Aorta (tissue), 5 donors: Measurements from ENCODE around the gene PSPN. TPM values are rescaled to one million over a fixed set of nuclear protein-coding genes. Genes with fewer than 3 reads are reported as not detected.
"Not testable (repeated sequence)": the region's sequence is repeated elsewhere in the genome, so short reads cannot be mapped to it uniquely, and the experiment has no call there.

ENCODE experiments used
- ATAC-seq: fragments of 200-7000 bp; cut with Tn5 transposase; one replicate; pipeline ENCODE4 v1.9.1; 2022; ENCODE audit warnings: moderate library complexity; ENCODE audit not compliant: low FRiP score
- DNase-seq, 2 donors: peaks; one replicate each; pipeline ENCODE4 v3.0.0-alpha.2; 2020
- H3K27ac ChIP-seq, 2 donors: one replicate each; pipeline ENCODE4 v1.5.1; 2013; ENCODE audit warnings: low read length in 2 of 2, mild to moderate bottlenecking in 2 of 2, moderate library complexity in 2 of 2, control low read depth in 1 of 2, inconsistent platforms in 1 of 2, low read depth in 1 of 2
- H3K27me3 ChIP-seq, 2 donors: one replicate each; pipeline ENCODE4 v1.6.1; 2013; ENCODE audit warnings: control low read depth in 1 of 2, low read length in 1 of 2, mild to moderate bottlenecking in 1 of 2, moderate library complexity in 1 of 2; ENCODE audit not compliant: insufficient read depth in 2 of 2, control insufficient read depth in 1 of 2
- H3K36me3 ChIP-seq, 2 donors: one replicate each; pipeline ENCODE4 v1.6.1; 2013; ENCODE audit warnings: control low read depth in 1 of 2, low read length in 1 of 2, mild to moderate bottlenecking in 1 of 2; ENCODE audit not compliant: insufficient read depth in 2 of 2, control insufficient read depth in 1 of 2
- H3K4me1 ChIP-seq, 2 donors: one replicate each; pipeline ENCODE4 v1.6.1; 2013; ENCODE audit warnings: low read length in 2 of 2, control low read depth in 1 of 2, mild to moderate bottlenecking in 1 of 2, moderate library complexity in 1 of 2; ENCODE audit not compliant: insufficient read depth in 2 of 2, control insufficient read depth in 1 of 2
- H3K4me3 ChIP-seq, 2 donors: one replicate each; pipeline ENCODE4 v1.5.1; 2013; ENCODE audit warnings: low read length in 2 of 2, control low read depth in 1 of 2, mild to moderate bottlenecking in 1 of 2
- H3K9me3 ChIP-seq: one replicate; pipeline ENCODE4 v1.6.1; 2013; ENCODE audit warnings: mild to moderate bottlenecking, low read length; ENCODE audit not compliant: control insufficient read depth
- WGBS, 2 donors: extraction: QIAGEN DNeasy Blood & Tissue Kit; methylation state at CpG; one replicate each; pipeline ENCODE4 v1.1.7; 2013; 5-methylcytosine and 5-hydroxymethylcytosine counted together
- intact Hi-C, 2 donors: fragments of 100-400 bp; cut with DNase I; formaldehyde crosslinking; loops; one replicate each; pipeline versions ENCODE4 v1.14.2 to v1.15.0; 2022
- polyA plus RNA-seq, 2 donors: library from polyadenylated mRNA; stranded (reverse); fragments of 200-250 nt; gene quantifications; one replicate each; pipeline ENCODE4 v1.2.3, GENCODE V29; 2013
- total RNA-seq, 2 donors: library from RNA; stranded (reverse); fragmentation: NEBNext Ultra II Directional; extraction: Animal tissue kit (Norgen Biotek cat#: 25700); gene quantifications; one replicate each; pipeline ENCODE4 v1.2.1, GENCODE V29; 2021
- donor health status: healthy with polysubstance abuse.
- donor health status: Bipolar disorder and iron deficiency.
- donor health status: DM: no; HTN: no; CAD: no.
- donor health status: DM: no; HTN: no; CAD: no.
- donor health status: DM: yes; HTN: yes; CAD: no.

Gene PSPN
- total and polyA plus RNA-seq, 4 donors, result 0.95 to 2.2 (median 1.1) TPM

DNA sequence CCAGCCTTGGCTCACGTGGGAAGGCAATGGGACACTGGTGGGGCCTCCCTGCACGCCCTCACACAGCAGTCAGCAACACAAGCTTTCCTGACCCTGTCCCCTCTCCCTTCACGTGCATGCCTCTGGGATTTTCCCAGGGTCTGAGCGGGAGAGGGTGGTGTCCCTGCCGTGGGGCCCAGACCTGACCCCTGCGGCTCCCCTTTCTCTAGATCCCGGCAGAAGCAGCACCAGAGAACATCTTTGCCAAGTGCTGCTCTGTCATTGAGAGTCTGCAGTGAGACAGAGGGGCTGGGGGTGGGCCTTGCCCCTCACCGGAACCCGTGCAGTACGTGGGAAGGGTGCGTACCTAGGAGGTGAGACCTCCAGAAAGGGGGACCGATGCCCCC, 36.3 kb upstream of the PSPN start:
- no peaks in the 10 kb centered on the region for H3K27me3 ChIP-seq
- DNase-seq (no peak), ATAC-seq (peak; percentile 22)
- no peak overlapping the region for H3K4me3 ChIP-seq
- no peaks in the 10 kb centered on the region for H3K4me1 ChIP-seq
- peaks cover 0 to 15% of the 10 kb centered on the region in 2 donors for H3K36me3 ChIP-seq
- H3K9me3 ChIP-seq, result no peaks in the 10 kb centered on the region
- intact Hi-C loops, result no loop called here
- no peak overlapping the region for H3K27ac ChIP-seq
- 69 to 72% methylated on average over 12 of the region's 12 CpGs for WGBS, 2 donors

DNA sequence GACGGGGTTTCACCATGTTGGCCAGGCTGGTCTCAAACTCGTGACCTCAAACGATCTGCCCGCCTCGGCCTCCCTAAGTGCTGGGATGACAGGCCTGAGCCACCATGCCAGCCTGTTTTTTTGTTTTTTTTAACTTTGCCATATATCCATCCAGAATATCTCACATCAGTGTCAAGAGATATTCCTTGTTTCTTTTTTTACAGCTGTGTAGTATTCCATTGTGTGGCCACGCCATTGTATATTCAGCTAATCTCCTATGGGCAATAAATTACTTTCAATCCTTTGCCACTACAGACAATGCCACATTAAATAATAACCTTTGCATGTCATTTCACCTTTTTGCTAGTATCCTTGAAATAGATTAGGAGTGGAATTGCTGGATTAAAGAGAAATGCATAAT, 33.6 kb upstream of the PSPN start:
- no peak overlapping the region for H3K27ac ChIP-seq
- peaks cover 0 to 3% of the 10 kb centered on the region in 2 donors for H3K36me3 ChIP-seq
- H3K27me3 ChIP-seq, result no peaks in the 10 kb centered on the region
- no peak for ATAC-seq
- WGBS, 2 donors, result 88 to 95% methylated on average over 6 of the region's 6 CpGs
- intact Hi-C loops, result no loop called here
- H3K9me3 ChIP-seq, result no peaks in the 10 kb centered on the region
- no peak for DNase-seq
- H3K4me1 ChIP-seq, result no peaks in the 10 kb centered on the region
- no peak overlapping the region for H3K4me3 ChIP-seq

DNA sequence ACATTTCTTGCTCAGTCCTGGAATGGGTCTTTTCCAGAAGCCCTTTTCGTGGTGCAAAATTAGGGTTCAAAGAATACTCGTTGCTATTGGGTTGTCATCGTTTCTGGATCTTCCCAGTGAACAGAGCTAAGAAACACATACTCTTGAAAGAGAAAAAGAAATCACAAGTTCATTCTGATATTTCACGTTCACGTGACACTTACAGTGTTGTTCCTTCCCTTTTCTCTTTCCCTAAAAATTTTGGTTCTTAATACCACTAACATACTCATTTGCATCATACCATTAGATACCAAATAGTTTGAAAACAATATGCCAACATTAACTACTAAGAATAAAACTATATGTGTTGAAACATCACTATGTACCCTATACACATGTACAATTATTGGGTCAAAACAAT, 30.7 kb upstream of the PSPN start:
- H3K4me1 ChIP-seq, result no peaks in the 10 kb centered on the region
- intact Hi-C loops, result no loop called here
- H3K36me3 ChIP-seq, result no peaks in the 10 kb centered on the region
- H3K27me3 ChIP-seq, result no peaks in the 10 kb centered on the region
- H3K27ac ChIP-seq, result no peak overlapping the region
- ATAC-seq, result no peak
- no peak overlapping the region for H3K4me3 ChIP-seq
- WGBS, 2 donors, result 82 to 90% methylated on average over 5 of the region's 5 CpGs
- H3K9me3 ChIP-seq, result no peaks in the 10 kb centered on the region
- DNase-seq, result no peak

DNA sequence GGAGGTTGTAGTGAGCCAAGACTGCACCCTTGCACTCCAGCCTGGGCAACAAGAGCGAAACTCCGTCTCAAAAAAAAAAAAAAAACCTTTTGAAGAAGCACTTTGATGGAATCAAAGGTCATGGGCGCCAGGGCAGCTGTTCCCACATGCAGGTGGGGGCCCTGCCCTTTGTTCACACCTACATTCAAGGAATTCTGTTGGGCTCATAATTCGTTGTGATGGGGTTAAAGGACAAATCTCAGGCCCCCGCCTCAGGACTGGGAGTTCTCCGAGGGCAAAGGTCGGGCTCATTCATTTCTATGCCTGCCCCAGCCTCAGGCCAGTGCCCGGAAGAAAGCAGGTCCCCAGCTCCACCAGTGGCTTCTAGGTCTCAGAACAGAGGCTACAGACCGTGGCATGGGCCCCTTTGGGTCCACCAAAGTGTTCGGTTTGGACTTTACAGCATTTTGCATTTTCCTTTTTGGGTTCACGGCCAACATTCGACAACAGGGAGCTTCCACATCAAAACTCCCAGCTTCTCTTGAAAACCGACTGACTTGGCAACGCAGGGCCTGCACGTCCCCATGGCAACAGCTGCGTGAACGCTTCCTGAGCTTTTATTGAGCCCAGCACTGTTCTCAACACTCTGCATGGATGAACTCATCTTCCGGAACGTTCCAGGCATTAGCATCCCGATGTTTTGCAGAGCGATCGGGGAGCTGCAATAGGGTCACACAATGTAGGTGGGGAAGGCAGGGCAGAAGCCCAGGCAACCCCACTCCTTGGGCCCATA, 27.3 kb upstream of the PSPN start:
- WGBS, 2 donors, result 54 to 55% methylated on average over 22 of the region's 22 CpGs
- DNase-seq (no peak), ATAC-seq (no peak)
- no peak overlapping the region for H3K4me3 ChIP-seq
- no peaks in the 10 kb centered on the region for H3K36me3 ChIP-seq
- H3K27ac ChIP-seq, result no peak overlapping the region
- no peaks in the 10 kb centered on the region for H3K27me3 ChIP-seq
- intact Hi-C loops, result no loop called here
- H3K4me1 ChIP-seq, result no peaks in the 10 kb centered on the region
- H3K9me3 ChIP-seq, result no peaks in the 10 kb centered on the region

DNA sequence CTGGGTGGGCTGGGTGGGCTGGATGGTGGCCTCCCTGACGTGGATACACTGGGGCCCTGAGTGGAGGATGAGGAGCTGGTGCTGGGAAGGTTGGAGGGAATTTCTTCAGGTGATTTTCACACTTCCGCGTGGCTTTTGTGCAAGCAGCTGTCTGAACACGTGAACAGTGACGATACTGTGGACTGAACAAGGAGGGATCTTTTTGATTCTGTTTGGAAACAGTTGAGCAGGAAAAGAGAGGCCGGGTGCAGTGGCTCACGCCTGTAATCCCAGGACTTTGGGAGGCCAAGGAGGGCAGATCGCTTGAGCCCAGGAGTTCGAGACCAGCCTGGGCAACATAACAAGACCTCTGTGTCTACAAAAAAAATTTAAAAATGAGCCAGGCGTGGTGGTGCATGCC, 26.3 kb upstream of the PSPN start:
- 90 to 92% methylated on average over 10 of the region's 10 CpGs for WGBS, 2 donors
- H3K4me1 ChIP-seq, result no peaks in the 10 kb centered on the region
- intact Hi-C loops, result no loop called here
- ATAC-seq (no peak), DNase-seq (no peak)
- no peak overlapping the region for H3K27ac ChIP-seq
- H3K4me3 ChIP-seq, result no peak overlapping the region
- no peaks in the 10 kb centered on the region for H3K9me3 ChIP-seq
- H3K36me3 ChIP-seq, result no peaks in the 10 kb centered on the region
- no peaks in the 10 kb centered on the region for H3K27me3 ChIP-seq

DNA sequence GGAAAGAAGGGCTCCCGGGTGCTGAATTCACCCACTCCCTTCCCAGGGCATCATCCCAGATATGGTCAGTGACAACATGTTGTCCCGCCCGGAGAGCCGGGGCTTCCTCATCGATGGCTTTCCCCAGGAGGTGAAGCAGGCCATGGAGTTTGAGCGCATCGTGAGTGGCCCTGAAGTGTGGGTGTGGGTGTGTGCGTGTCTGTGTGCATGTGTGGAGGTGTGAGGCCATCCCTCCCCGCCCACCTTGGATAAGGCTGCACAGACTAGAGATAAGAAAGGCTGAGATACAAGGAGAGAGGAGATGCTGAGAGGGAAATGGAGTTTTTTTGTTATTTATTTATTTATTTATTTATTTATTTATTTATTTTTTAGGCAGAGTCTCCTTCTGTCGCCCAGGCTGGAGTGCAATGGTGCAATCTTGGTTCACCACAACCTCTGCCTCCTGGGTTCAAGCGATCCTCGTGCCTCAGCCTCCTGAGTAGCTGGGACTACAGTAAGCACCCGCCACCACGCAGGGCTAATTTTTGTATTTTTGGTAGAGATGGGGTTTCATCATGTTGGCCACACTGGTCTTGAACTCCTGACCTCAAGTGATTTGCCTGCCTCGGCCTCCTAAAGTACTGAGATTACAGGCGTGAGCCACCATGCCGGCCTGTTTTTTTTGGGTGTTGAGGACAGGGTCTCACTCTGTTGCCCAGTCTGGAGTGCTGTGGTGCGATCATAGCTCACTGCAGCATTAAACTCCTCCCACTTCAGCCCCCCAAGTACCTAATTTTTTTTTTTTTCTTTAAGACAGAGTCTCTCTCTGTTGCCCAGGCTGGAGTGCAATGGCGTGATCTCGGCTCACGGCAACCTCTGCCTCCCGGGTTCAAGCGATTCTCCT, 24.6 kb upstream of the PSPN start:
- H3K4me3 ChIP-seq, H3K27me3 ChIP-seq, H3K36me3 ChIP-seq, DNase-seq, H3K27ac ChIP-seq, H3K9me3 ChIP-seq, ATAC-seq, intact Hi-C loops, H3K4me1 ChIP-seq: not testable (repeated sequence)
- 87 to 93% methylated on average over 23 of the region's 23 CpGs for WGBS, 2 donors

DNA sequence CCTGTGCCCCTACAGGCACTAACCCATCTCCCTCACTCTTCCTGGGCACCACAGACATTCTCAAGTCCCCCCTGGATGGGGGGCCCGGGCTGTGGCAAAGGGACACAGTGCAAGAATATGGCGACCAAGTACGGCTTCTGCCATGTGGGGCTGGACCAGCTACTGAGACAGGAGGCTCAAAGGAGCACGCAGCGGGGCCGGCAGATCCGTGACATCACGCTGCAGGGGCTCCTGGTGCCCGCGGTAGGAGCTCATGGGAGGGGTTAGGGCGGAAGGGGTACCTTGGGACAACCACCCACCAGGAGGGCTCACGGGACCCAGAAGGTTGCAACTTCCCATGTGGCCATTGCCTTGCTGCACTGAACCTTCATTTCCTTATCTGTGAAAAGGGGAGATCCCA, 20.6 kb upstream of the PSPN start:
- H3K27ac ChIP-seq, result no peak overlapping the region
- H3K27me3 ChIP-seq, result no peaks in the 10 kb centered on the region
- H3K36me3 ChIP-seq, result no peaks in the 10 kb centered on the region
- peaks cover 0 to 4% of the 10 kb centered on the region in 2 donors for H3K4me1 ChIP-seq
- H3K4me3 ChIP-seq, result no peak overlapping the region
- intact Hi-C loops, result no loop called here
- no peaks in the 10 kb centered on the region for H3K9me3 ChIP-seq
- ATAC-seq, result no peak
- no peak for DNase-seq
- whole genome bisulfite sequencing, 2 donors, result 92 to 93% methylated on average over 12 of the region's 12 CpGs

DNA sequence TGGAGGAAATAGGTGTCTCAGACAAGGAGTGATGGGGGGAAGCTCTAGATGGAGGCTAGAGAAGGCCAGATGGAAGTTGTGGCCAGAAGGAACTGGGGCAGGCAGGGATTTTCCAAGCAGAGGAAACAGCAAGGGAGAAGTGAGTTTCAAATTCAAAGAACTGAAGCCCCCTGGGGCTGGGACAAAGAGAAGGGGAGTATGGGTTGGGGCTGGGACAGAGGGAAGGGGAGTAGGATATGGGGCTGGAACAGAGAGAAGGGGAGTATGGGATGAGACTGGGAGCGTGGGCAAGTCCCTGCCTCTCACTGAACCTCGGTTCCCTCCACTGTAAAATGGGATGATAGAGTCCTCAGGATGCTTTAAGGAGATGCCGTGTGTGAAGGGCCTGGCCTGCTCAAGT, 19.1 kb upstream of the PSPN start:
- Histone ChIP-seq H3K4me1 (peaks cover 0 to 4% of the 10 kb centered on the region in 2 donors), H3K9me3 (no peaks in the 10 kb centered on the region), H3K27ac (no peak overlapping the region), H3K36me3 (no peaks in the 10 kb centered on the region), H3K4me3 (no peak overlapping the region), H3K27me3 (no peaks in the 10 kb centered on the region)
- intact Hi-C loops, result no loop called here
- ATAC-seq, result no peak
- WGBS, 2 donors, result 80 to 85% methylated on average over 3 of the region's 3 CpGs
- DNase-seq, result no peak
